GM12874 (cell line): Measurements from ENCODE around the gene NFIX.

Experiments used
- CTCF ChIP-seq: IDR thresholded peaks from 2 replicates; pipeline ENCODE4 v1.5.1; 2011; ENCODE audit warnings: low read depth, mild to moderate bottlenecking, control low read depth, low read length, moderate library complexity; ENCODE audit not compliant: insufficient read depth

The NFIX gene

GRCh38 chr19:13100841-13101589, 105.7 kb downstream of the NFIX start:
- peak; percentile 60 for TF ChIP-seq CTCF

DNA sequence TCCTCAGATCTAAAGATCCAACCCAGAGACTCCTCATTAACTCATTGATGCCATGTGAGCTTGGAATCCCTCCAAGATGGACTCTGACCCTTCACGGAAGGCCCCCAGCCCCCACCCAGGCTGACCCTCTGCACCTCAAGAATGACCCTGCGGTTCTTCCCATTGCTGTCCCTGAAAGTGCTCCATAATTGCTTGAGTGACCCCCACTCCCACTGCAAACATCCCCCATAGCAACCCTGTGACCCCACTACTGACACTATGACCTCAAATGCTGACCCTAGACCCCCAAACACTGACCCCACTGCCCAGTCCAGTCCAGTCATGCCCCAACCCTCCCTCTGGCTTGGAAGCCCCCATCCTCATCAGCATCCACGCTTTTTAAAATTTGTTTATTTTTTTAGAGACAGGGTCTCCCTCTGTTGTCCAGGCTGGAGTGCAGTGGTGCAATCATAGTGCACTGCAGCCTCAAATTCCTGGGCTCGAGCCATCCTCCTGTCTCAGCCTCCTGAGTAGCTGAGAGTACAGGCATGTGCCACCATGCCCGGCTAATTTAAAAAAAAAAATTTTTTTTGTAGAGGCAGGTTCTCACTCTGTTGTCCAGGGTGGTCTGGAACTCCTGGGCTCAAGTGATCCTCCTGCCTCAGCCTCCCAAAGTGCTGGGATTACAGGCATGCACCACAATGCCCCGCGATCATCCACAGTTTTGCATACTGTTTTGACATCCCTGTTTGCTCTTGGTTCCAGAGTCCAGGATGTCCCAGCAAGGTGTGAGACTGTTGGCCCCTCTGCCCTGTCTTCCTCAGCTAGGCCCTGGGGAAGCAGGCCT, 106.5 kb downstream of the NFIX start:
- no peak for TF ChIP-seq CTCF

- no peak for TF ChIP-seq CTCF
Observed at GRCh38 chr19:13102416-13102665, 107.1 kb downstream of the NFIX start.

DNA sequence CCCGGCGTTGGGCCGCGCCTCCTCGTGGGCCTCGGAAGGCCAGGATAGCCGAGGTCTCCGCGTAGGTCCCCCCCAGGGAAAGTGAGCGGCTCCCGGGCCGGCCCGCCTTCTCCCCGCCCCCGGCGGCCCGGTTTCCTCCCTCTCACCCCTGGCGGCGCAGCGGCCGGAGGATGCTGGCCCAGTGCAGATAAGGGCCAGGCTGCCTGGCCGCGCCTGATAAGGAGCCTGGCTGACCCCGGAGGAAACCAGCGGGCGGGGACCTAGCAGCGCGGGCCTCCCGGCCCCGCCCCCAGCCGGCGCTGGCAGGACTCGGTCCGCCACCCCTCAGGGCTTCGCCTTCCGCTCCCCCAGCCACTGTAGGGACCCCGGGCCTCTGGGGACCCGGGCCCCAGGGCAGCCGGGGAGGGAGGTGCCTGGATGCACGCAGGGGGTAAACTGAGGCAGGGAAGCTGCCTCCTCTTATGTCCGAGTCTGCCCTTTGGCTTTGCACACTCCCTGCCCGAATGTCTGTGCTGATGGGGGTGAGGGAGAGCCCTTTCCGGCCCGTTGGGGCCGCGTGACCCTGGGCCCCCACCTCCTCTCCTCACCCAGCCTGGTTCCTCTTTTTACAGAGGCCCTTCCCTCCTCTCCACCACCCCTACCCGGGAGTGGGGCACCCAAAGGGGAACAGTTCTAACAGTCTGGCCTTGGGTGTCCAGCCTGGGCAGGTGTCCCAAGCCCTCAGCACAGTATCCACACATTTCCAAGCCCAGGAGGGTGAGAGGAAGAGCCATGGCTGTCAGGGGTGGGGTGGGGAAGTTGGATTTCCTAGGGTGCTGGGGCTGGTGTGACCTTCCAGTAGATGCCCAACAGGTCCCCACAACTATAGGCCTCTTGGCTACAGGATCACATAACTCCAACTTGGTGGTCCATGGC, 107.6 kb downstream of the NFIX start, which contains the start of gene LYL1:
Gene LYL1, minus strand, starts transcription at position 193 of the 915 bp plus-strand sequence. CDS start 1,687 bp downstream, outside the sequence.
- no peak for TF ChIP-seq CTCF

GRCh38 chr19:13103581-13104359, 108.5 kb downstream of the NFIX start:
- no peak for TF ChIP-seq CTCF

DNA sequence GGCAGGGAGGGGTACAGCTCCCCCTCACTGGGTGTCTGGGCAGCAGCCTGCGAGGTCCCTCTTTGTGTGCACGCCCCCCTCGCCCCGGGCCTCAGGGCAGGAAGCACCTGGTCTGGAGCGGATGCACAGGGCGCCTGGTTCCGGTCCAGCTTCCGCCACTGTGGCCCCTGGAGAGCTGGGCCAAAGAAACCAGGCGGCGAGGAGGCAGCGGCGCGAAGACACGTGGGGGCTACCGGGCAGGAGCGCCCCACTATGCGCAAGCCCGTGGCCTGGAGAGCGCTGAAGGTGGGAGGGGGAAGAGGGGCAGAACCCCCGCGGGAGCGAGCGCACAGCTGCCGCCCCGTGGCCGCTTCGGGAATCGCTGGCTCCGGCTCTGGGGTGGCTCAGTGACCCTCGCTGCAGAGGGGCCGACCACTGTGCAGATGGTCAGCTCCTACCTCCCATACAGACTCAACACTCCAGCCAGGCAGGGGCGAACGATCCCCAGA, 109.1 kb downstream of the NFIX start:
- peak; percentile 100 for TF ChIP-seq CTCF
